Gastrocnemius medialis (tissue), 4 donors: ENCODE results near the gene KAZN. TPM values are rescaled to one million over a fixed set of nuclear protein-coding genes. Genes with fewer than 3 reads are reported as not detected.

Source experiments
- ATAC-seq, 2 donors: fragments of 150-250 bp; one replicate each; pipeline ENCODE4 v1.9.1; 2016
- DNase-seq, 2 donors: peaks; one replicate each; pipeline ENCODE4 v3.0.0-alpha.2; 2019
- H3K27ac ChIP-seq, 4 donors: fragments of 200-600 bp; sonication (generic); 1 replicate in 1 of 4; 2 replicates in 3 of 4; pipeline ENCODE4 v1.5.1; 2016 to 2018; ENCODE audit warnings: mild to moderate bottlenecking in 2 of 4, moderate library complexity in 1 of 4
- H3K27me3 ChIP-seq, 3 donors: fragments of 200-600 bp; sonication (generic) in 2 of 3; 1 replicate in 1 of 3; 2 replicates in 2 of 3; pipeline versions ENCODE4 v1.5.1 to v1.6.0; 2016 to 2019; ENCODE audit warnings: mild to moderate bottlenecking in 1 of 3, moderate library complexity in 1 of 3
- H3K36me3 ChIP-seq, 2 donors: fragments of 200-600 bp; sonication (generic) in 1 of 2; one replicate each; pipeline ENCODE4 v1.5.1; 2017 to 2018
- H3K4me1 ChIP-seq, 2 donors: fragments of 200-600 bp; sonication (generic) in 1 of 2; one replicate each; pipeline ENCODE4 v1.5.1; 2016 to 2017; ENCODE audit warnings: mild to moderate bottlenecking in 2 of 2
- H3K4me3 ChIP-seq, 4 donors: fragments of 200-600 bp; sonication (generic) in 3 of 4; 1 replicate in 1 of 4; 2 replicates in 3 of 4; pipeline ENCODE4 v1.5.1; 2016 to 2019; ENCODE audit warnings: mild to moderate bottlenecking in 2 of 4
- H3K9me3 ChIP-seq, 3 donors: fragments of 200-600 bp; sonication (generic) in 2 of 3; 1 replicate in 1 of 3; 2 replicates in 2 of 3; pipeline ENCODE4 v1.5.1; 2016 to 2019
- POLR2A ChIP-seq, 2 donors: fragments of 450-650 bp; IDR thresholded peaks; one replicate each; pipeline ENCODE4 v1.6.1; 2017; ENCODE audit warnings: antibody characterized with exemption in 2 of 2, mild to moderate bottlenecking in 2 of 2, moderate library complexity in 2 of 2
- in situ Hi-C, 4 donors: fragments of 200-750 bp; cut with MboI; loops; one replicate each; pipeline versions ENCODE4 v1.15.0 to v1.8.0; 2017; ENCODE audit warnings: low sequenced_read_pairs in 4 of 4
- intact Hi-C: fragments of 100-400 bp; cut with DNase I; formaldehyde crosslinking; loops from one replicate; pipeline ENCODE4 v1.15.1; 2023; ENCODE audit warnings: low total_unique reads
- total RNA-seq, 4 donors: library from RNA; depleted of rRNA; stranded (reverse); fragments of >200 nt; gene quantifications; one replicate each; pipeline versions ENCODE4 v1.1.0 to v1.2.3, GENCODE V29; 2016
- TF ChIP-seq, protein P1 (sequence below), 5 experiments: fragments of 450-650 bp in 3 of 5; fragments of 200-600 bp in 2 of 5; sonication (generic) in 2 of 5; IDR thresholded peaks in 4 of 5; conservative IDR thresholded peaks in 1 of 5; 1 replicate in 4 of 5; 2 replicates in 1 of 5; pipeline ENCODE4 v1.5.1; 2016 to 2019; ENCODE audit warnings: antibody characterized with exemption in 5 of 5, mild to moderate bottlenecking in 3 of 5, moderate library complexity in 3 of 5

The KAZN gene
- total RNA-seq, 4 donors from 2014 or later = 0.05 to 2.2 (median 1.00) TPM

- TF ChIP-seq POLR2A (IDR thresholded peaks at IDR 0.05) = no peak
- TF ChIP-seq, protein P1, sequence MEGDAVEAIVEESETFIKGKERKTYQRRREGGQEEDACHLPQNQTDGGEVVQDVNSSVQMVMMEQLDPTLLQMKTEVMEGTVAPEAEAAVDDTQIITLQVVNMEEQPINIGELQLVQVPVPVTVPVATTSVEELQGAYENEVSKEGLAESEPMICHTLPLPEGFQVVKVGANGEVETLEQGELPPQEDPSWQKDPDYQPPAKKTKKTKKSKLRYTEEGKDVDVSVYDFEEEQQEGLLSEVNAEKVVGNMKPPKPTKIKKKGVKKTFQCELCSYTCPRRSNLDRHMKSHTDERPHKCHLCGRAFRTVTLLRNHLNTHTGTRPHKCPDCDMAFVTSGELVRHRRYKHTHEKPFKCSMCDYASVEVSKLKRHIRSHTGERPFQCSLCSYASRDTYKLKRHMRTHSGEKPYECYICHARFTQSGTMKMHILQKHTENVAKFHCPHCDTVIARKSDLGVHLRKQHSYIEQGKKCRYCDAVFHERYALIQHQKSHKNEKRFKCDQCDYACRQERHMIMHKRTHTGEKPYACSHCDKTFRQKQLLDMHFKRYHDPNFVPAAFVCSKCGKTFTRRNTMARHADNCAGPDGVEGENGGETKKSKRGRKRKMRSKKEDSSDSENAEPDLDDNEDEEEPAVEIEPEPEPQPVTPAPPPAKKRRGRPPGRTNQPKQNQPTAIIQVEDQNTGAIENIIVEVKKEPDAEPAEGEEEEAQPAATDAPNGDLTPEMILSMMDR (IDR thresholded peaks at IDR 0.05 in 4 of 5, conservative IDR thresholded peaks at IDR 0.05 in 1 of 5) = no peak
- ATAC-seq (no peak), DNase-seq (no peak)
- H3K4me3 ChIP-seq = no peak overlapping the region
- no peaks in the 10 kb centered on the region for H3K27me3 ChIP-seq
- intact Hi-C loops = no loop called here
- in situ Hi-C loops = loop anchor here in 1 of 4 donors (25.0 kb wide), 1 partner anchor 324 kb away; the partner anchor contains the start of gene CTRC
- no peaks in the 10 kb centered on the region for H3K9me3 ChIP-seq
- H3K27ac ChIP-seq = no peak overlapping the region
- no peaks in the 10 kb centered on the region for H3K4me1 ChIP-seq
- no peaks in the 10 kb centered on the region for H3K36me3 ChIP-seq
These were observed 514.7 kb downstream of the KAZN start for GRCh38 chr1:15113146-15113545.

- Histone ChIP-seq H3K36me3 (no peaks in the 10 kb centered on the region), H3K9me3 (no peaks in the 10 kb centered on the region), H3K27ac (no peak overlapping the region), H3K4me1 (no peaks in the 10 kb centered on the region), H3K27me3 (no peaks in the 10 kb centered on the region), H3K4me3 (no peak overlapping the region)
- intact Hi-C loops (no loop called here), in situ Hi-C loops (loop anchor here in 1 of 4 donors (25.0 kb wide), 1 partner anchor 322 kb away; the partner anchor contains the start of gene CTRC)
- ATAC-seq (no peak), DNase-seq (no peak)
- no peak for TF ChIP-seq POLR2A (IDR thresholded peaks at IDR 0.05)
- TF ChIP-seq, protein P1 (IDR thresholded peaks at IDR 0.05 in 4 of 5, conservative IDR thresholded peaks at IDR 0.05 in 1 of 5) = no peak
These were observed 516.4 kb downstream of the KAZN start for GRCh38 chr1:15114884-15115283.

DNA sequence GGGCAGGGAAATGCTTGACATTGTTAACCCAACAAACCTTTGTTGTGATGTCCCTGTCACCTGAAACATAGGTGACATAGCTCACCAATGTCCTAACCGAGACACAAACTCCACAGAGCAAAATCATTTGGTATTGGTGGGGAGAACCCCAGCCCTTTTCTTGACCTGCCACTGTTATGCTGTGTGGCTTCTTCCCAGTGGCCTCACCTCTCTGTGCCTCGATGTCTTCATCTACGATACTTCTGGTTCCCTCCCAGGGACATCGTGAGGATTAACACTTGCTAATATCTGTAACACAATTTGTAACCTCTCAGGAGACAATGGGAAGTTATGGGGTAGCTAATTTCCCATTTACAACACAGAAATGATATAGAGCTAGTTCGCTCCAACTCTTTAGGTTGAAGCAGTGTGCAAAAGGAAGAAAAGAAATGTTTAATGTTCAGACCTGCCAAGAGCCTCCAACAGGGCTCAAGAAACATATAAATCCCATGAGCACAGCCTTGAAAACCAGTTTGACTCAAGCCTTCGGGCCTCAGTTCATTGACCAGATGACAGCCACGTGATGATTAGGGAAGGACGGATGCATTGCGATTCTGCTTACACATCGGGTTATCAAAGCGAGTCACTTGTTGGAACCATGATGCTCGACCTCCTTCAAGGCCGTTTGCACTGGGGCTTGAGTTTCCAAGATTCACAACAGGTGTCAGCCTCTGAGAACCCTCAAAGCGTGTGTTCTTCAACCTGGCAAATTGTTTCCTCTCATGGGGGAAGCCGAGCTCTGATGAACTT, 517.3 kb downstream of the KAZN start:
- no peaks in the 10 kb centered on the region for H3K36me3 ChIP-seq
- H3K9me3 ChIP-seq = no peaks in the 10 kb centered on the region
- DNase-seq = no peak
- no peaks in the 10 kb centered on the region for H3K4me1 ChIP-seq
- ATAC-seq = no peak
- intact Hi-C loops = no loop called here
- H3K27ac ChIP-seq = no peak overlapping the region
- H3K27me3 ChIP-seq = no peaks in the 10 kb centered on the region
- TF ChIP-seq, protein P1 (IDR thresholded peaks at IDR 0.05 in 4 of 5, conservative IDR thresholded peaks at IDR 0.05 in 1 of 5) = no peak
- no peak for TF ChIP-seq POLR2A (IDR thresholded peaks at IDR 0.05)
- no peak overlapping the region for H3K4me3 ChIP-seq
- in situ Hi-C loops = loop anchor here in 1 of 4 donors (25.0 kb wide), 1 partner anchor 322 kb away; the partner anchor contains the start of gene CTRC

- no peak for TF ChIP-seq POLR2A (IDR thresholded peaks at IDR 0.05)
- TF ChIP-seq, protein P1 (IDR thresholded peaks at IDR 0.05 in 4 of 5, conservative IDR thresholded peaks at IDR 0.05 in 1 of 5) = no peak
- in situ Hi-C loops = loop anchor here in 1 of 4 donors (25.0 kb wide), 1 partner anchor 320 kb away; the partner anchor contains the start of gene CTRC
- DNase-seq = no peak
These were observed 518.5 kb downstream of the KAZN start for GRCh38 chr1:15116966-15117365.

More at GRCh38 chr1:15116966-15117365, 518.5 kb downstream of the KAZN start:
- ATAC-seq = no peak
- intact Hi-C loops = no loop called here
- no peaks in the 10 kb centered on the region for H3K4me1 ChIP-seq
- H3K27ac ChIP-seq = no peak overlapping the region
- H3K27me3 ChIP-seq = no peaks in the 10 kb centered on the region
- no peaks in the 10 kb centered on the region for H3K36me3 ChIP-seq
- no peak overlapping the region for H3K4me3 ChIP-seq
- no peaks in the 10 kb centered on the region for H3K9me3 ChIP-seq
